Measurements from ENCODE around the gene CT45A3.
A peak's percentile ranks its signal among the peaks of the same experiment; 100 is the strongest.
"Not testable (repeated sequence)": the region's sequence is repeated elsewhere in the genome, so short reads cannot be mapped to it uniquely, and the experiment has no call there.

The CT45A3 gene

DNA sequence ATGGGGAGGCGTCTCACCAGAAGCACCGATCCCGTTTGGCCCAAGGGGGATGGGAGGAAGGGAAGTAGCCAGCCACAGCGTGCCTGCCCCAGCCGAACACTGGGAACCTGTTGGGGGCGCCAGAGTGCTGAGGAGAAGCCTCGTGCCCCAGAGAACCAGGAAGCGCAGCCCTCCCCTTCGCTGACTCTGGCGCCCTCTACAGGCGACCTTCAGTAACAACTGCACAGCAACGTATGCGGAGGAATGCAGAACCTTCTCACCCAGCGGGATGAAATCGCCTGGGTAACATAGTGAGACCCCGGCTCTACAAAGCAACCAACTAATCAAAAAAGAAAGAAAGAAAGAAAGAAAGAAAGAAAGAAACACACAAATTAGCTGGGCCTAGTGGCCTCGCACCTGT lies at the start of gene CT45A3:
CT45A3 (minus strand) TSS at position 101 of the 400 bp plus-strand sequence. CDS start 3,747 bp downstream, outside the sequence.
- not testable (repeated sequence) for DNase-seq (ENCODE audit: low read depth)

DNA sequence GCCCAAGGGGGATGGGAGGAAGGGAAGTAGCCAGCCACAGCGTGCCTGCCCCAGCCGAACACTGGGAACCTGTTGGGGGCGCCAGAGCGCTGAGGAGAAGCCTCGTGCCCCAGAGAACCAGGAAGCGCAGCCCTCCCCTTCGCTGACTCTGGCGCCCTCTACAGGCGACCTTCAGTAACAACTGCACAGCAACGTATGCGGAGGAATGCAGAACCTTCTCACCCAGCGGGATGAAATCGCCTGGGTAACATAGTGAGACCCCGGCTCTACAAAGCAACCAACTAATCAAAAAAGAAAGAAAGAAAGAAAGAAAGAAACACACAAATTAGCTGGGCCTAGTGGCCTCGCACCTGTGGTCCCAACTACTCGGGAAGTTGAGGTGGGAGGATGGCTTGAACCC lies 34.7 kb upstream of the CT45A3 start, which contains the start of gene CT45A6:
CT45A6 (minus strand) TSS at position 101 of the 400 bp plus-strand sequence. CDS start 3,794 bp downstream, outside the sequence.
- not testable (repeated sequence) for DNase-seq (ENCODE audit: low read depth)

- DNase-seq (ENCODE audit: low read depth), result not testable (repeated sequence)
Measured at GRCh38 chrX:135785403-135785802, 17.4 kb upstream of the CT45A3 start, which contains the start of gene CT45A5. Gene CT45A5 (minus strand): TSS chrX:135785503. CDS start chrX:135781729, 3,774 bp downstream.

DNA sequence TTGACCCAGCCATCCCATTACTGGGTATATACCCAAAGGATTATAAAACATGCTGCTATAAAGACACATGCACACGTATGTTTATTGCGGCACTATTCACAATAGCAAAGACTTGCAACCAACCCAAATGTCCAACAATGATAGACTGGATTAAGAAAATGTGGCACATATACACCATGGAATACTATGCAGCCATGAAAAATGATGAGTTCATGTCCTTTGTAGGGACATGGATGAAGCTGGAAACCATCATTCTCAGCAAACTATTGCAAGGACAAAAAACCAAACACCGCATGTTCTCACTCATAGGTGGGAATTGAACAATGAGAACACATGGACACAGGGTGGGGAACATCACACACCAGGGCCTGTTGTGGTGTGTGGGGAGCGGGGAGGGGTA lies 23.3 kb downstream of the CT45A3 start:
- not testable (repeated sequence) for DNase-seq (ENCODE audit: low read depth)

DNA sequence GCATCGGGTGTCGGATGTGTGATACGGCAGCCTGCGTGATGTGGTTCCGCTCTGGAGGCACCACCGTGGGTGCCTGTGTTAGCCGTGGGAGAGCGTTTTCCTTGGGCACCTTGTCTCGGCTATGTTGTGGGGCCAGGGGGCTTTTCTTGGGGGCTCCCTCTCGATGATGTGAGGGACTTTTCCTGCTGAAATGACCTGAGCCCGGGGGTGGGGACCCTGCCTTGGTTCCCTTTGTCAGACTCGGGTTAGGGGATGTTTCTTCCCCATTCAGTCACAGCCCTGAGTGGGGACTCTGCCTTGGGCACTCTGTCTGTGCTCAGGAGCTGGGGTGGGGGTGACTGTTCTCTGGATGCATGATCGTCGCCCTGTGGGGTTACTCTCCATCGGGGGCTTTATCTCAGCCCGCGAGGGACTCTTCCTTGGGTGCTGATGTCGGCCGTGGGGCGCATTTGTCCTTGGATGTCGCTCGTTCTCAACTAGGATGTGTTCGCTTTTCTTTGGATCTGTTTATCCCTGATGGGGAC lies 26.7 kb downstream of the CT45A3 start:
- DNase-seq (ENCODE audit: low read depth), result no peak

GRCh38 chrX:135740681-135741149 lies 27.3 kb downstream of the CT45A3 start:
- peak; percentile 0 for DNase-seq (ENCODE audit: low read depth)

GRCh38 chrX:135737366-135738071 lies 30.5 kb downstream of the CT45A3 start:
- DNase-seq (ENCODE audit: low read depth), result no peak

GRCh38 chrX:135734666-135735065 lies 33.3 kb downstream of the CT45A3 start:
- DNase-seq (ENCODE audit: low read depth), result not testable (repeated sequence)

- no peak for DNase-seq (ENCODE audit: low read depth)
Measured at GRCh38 chrX:135713795-135714194, 54.2 kb downstream of the CT45A3 start.

- not testable (repeated sequence) for DNase-seq (ENCODE audit: low read depth)
Measured at GRCh38 chrX:135713183-135713689, 54.8 kb downstream of the CT45A3 start, which contains the start of gene CT45A1. Gene CT45A1 (plus strand): TSS chrX:135713639. CDS start chrX:135718941, 5,302 bp downstream.

All from stimulated activated CD8-positive, alpha-beta memory T cell treated with anti-CD3 and anti-CD28 coated beads, Interleukin-12 subunit alpha, Interleukin-12 subunit beta, amount 100 ng/mL, for 4 hours (primary cell).